HG03108 (cell line): ENCODE measurements around the gene ARL4C.

Experiments
- ATAC-seq: cut with Tn5 transposase; IDR thresholded peaks from one replicate; pipeline ENCODE4 v1.9.1; 2021; ENCODE audit warnings: moderate library complexity; ENCODE audit not compliant: unreplicated experiment

The ARL4C gene

GRCh38 chr2:234500394-234501006 lies 3.6 kb upstream of the ARL4C start:
- peak; percentile 31 for ATAC-seq

DNA sequence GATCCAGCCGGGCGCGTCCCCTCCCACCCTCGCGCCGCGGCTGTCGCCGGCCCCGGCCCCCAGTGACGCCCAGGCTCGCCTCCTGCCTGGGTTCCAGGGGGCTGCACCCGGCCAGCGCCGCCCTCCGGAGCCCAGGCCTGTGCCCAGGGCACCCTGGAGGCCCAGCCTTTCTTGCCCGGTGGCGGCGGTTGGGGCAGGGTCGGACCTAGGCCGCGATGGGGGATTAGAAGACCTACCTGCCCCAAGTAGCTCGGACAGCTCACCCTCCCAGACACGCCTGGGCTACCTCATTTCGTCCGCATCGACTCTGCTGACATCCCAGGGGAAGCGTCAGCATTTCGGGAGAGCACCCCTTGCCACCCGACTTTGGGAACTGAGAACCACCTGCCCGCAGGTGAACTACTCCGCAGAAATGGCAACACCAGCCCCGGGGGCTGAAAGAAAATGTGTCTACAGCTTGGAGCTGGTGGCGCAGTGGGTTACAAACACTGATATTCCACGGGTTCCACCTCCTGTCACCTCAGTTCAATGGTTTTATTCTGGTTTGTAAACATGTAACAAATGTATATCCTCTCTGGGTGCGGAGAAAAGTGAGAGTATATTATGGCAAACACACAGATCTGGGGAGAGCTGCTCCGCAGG lies 834 bp upstream of the ARL4C start:
- ATAC-seq = no peak

- peak; percentile 54 for ATAC-seq
Observed at GRCh38 chr2:234496055-234496834, 636 bp downstream of the ARL4C start.

DNA sequence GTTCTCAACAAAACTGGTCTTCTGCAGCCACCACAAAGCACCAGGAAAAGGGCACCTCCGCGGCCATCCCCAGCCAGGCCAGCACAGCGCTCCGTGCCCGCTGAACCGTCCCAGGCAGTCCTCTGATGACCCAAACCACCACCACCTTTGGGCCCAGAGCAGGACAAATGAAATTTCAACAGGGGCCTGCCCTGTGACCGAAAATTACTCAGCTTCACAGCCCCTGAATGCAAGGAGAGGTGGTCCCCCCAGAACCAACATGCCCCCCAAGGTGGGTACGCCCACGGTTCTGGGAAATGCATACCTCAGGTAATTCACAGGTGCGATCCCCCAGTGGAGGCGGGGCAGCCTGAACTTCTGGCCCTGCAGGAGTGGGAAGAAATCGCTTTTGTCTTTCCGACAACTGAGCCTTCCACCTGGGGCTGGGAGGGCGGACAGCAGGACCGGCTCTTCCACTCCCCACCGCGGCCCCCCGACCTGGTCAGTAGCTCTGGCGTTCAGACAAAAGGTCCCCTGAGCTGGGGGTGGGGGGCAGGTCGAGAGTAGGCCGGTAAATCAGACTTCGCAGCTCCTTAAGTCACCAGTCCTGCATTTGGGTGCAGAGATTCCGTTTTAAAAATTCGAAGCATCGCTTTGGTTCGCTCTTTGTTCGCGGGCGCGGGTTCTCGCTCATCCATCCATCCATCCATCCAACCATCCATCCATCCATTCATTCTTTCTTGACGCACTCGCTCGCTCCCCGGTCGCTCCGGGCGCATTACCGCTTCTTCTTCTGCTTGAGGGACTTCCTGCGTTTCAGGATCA lies 1.4 kb downstream of the ARL4C start:
- no peak for ATAC-seq

DNA sequence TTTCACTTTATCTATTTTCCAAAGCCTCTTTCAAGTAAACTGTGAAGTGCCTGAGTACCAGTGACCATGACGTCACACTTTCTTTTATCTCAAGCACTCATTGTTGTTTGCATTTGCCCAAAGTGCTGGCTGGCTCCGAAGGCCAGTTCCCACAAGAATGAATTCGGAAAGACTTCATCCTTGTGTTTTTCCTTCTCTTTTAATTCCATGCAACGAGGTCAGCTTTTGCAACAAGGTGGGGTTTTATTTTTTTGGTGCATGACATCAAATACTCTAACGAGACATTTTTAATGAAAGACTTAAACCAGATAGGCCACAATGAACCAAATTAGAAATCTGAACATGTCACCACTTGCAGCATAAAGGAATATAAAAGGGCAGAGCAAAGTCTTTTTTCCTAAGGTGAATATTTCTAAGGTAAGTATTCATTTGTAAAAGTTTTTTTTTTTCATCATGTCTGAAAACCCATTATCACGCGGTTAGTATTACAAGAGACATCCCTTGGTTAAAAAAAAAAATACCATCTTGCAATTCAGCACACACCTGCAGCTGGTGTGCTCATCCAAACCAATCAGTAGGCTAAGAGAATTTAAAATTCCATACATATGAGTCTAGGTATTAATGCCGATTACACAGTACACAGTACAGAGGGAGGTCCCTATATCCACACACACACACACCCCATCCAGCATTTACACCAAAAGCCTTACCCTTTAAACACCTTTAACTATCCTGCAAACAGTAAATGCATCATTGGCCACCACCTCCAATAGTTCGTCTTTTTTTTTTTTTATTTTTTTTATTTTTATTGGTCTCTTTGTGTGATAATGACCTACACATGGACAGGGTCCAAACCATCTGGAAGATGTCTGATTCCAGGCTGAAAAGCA lies 2.3 kb downstream of the ARL4C start:
- no peak for ATAC-seq

GRCh38 chr2:234493796-234494195 lies 3.1 kb downstream of the ARL4C start:
- no peak for ATAC-seq

DNA sequence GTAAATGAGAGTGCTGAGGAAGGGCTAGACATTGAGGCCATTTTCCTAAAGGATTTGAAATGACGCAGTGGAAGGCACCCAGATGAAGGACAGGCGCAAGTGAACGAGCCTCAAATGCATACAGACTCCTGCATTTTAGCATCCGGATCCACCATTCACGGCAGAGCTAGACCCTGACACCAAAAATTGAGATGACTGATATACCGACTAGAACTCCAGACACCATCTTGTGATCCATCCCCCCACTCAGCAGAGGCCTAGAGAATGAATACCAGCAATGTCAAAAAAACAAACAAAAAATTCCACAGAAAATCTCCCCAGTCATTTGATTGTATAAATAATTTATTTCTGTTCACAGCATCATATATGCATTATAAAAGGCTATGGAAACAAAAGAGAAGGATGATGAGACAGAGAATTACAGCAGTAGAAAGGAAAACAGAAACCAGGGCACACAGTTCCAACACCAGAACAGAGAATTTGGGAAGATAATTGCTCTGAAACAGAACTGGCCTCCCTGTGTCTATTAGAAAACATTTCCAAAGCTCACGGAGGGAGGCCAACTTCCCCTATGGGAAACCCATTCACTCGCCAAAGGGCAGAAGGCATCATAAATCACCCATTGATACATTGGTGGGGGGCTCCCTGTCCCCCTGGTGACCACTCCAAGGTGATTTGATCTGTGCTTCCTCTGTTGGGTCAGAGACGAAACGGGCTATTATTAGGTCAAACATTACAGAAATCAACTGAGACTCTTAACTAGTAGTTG lies 4.0 kb downstream of the ARL4C start:
- ATAC-seq = no peak

DNA sequence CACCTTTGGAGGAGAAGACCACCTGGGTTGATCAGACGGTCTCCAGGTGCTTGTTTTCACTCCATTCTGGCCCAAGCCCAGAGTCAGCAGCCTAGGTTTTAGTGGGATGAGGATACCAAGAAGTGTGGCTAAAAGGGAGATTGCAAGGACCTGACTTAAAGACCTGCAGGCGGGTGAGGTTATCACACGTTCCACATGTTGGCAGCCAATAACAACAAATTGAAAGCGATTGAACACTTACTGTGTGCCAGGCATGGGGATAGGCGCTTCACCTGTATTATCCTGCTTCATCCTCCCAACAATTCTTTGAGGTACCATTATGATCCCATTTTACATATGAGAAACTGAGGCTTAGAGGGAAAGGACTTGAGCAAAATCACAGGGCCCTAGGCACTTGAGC lies 5.0 kb downstream of the ARL4C start:
- no peak for ATAC-seq

DNA sequence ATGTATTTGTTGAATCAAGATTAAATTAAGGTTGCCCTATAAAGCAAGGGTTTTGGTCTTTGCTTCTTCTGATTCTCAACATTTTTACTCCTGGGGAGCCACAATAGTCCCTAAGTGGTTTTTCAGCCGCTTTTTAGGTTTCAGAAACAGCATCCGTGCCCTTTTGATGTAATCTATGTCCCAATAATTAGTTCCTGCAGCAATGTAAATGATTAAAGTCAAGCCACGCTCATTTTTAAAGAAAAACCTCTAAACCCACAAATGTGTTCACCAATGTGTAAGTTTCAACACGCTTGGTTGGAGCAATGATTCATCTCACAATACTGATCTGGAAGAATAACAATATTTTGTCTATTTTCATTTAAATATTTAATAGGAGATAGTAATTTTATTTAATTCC lies 5.6 kb downstream of the ARL4C start:
- no peak for ATAC-seq

- peak; percentile 27 for ATAC-seq
Observed at GRCh38 chr2:234490271-234491091, 6.4 kb downstream of the ARL4C start.

GRCh38 chr2:234488913-234489451 lies 7.9 kb downstream of the ARL4C start:
- peak; percentile 73 for ATAC-seq

GRCh38 chr2:234488486-234488885 lies 8.4 kb downstream of the ARL4C start:
- ATAC-seq = no peak

DNA sequence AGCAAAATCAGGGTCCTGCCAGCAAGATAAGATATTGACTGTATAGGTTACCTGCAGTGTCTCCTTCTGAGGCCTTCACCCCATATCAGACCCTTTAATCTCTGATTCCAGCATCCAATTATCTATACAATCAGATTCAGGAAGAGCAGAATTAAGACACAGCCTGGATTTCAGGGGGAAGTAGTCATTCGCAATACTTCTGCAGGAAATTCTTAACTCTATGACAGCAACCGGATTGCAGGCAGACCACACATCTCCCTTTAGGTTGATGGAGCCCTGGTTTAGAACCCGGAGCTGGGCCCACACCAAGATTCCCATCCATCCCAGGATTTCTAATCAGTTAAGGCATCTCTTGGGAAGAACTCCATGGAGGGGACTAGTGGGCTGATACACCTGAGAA lies 9.5 kb downstream of the ARL4C start:
- ATAC-seq = no peak

GRCh38 chr2:234483568-234484251 lies 13.2 kb downstream of the ARL4C start:
- ATAC-seq = peak; percentile 53

DNA sequence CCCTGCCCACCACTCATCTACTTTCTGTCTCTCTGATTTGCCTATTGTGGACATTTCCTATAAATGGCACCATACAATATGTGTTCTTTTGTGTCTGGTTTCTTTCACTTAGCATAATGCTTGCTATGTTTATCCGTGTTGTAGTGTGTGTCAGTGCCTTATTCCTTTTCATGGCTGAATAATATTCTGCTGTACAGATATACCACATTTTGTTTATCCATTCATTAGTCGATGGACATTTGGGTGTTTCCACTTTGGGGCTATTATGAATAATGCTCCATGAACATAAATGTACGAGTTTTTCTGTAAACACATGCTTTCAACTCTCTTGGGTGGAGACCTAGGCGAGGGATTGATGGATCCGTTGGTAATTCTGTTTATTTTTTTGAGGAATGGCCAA lies 15.6 kb downstream of the ARL4C start:
- no peak for ATAC-seq

DNA sequence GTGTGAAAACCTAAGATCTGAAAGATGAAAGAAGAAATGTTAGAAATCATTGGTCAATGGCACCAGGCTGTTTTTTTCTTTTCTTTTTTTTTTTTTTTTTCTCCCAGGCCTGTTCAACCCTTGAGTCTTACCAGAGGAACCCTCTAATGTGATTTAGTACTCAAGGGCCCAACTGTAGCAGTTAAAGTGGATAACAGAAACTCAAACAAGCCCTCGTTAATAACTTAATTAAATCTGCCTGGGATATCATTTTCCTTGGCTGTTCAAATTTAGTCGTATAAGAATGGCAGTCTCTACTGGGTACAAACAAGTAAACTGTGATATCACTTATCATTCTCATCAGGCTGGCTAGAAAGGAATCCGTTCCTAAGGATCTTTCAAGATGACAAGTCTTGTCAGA lies 16.5 kb downstream of the ARL4C start:
- ATAC-seq = no peak

- ATAC-seq = no peak
Observed at GRCh38 chr2:234479465-234479864, 17.4 kb downstream of the ARL4C start.
